Measurements from ENCODE around the gene CRYBA2.

CRYBA2 gene

DNA sequence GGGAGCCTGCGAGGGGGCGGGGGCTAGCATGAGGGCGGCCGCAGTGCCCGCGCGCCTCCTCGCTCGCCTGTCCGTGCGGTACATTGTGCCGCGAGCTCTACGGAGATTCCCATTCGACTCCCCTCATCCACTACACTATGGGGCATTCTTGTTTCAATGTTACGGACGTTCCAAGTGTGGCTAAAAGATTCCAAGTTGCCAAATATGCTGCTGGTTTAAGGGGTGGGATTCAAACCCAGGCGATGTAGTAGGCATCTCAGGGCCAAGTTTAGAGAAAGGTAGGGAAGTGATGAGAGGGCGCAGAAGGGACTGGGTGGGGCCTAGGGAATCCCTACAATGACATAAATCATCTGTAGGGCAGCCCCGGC, 10.0 kb upstream of the CRYBA2 start:
- Histone ChIP-seq H3K9me3 (ENCODE audit: insufficient read depth, low read depth, low read length) (no peaks in the 10 kb centered on the region; the same call in 1 of the 2 replicates), H3K4me3 (ENCODE audit: low read length) (peak overlapping the region; percentile 66; the same call in 1 of the 2 replicates), H3K27ac (ENCODE audit: low read length) (no peak overlapping the region), H3K27me3 (ENCODE audit: insufficient read depth, low read length) (peaks cover 95% of the 10 kb centered on the region), H3K36me3 (ENCODE audit: insufficient read depth, low read depth, low read length) (no peaks in the 10 kb centered on the region), H3K9ac (ENCODE audit: low read depth, low read length) (no peak overlapping the region), H3K4me1 (ENCODE audit: insufficient read depth, low read length) (peaks cover 7% of the 10 kb centered on the region; the same call in 1 of the 2 replicates)

DNA sequence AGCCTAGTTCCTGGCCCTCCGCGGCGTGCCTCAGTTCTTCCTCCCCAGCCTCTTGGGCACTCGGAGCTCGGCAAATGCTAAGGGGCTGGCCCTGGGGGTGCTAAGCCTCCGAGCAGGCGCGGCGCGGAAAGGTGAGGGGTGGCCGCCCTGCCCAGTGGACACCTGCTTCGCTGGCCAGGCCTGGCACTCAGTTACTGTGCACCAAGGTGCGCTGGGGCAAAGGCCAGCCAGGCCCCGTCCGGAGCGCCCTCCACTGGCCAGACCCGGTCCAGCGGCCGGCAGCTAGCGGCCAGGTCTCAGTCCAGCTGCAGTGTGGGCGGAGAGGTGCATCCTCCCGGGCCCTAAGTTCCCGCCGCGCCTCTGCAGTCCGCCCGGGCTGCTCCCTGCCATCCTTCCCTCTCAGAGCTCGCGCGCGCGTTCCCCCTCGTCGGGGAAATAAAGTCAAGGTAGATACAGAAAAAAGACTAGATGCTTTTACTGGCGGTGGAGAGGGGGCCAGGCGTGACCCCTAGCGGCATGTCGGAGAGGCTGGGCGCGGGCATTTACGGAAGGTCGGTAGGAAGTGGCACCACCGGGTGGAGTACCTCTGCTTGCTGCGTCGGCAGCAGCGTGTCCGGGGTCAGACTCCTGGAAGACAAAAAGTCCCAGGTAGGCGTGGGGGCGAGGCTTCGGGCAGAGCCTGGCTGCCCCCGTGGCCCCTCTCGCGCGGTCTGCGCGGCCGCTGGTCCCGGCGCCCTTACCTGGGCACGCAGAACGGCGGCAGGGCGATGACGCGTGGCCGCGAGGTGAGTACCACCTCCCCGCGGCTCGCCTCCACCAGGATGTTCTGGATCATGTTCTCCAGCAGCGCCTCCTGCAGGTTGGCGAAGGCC, 9.4 kb upstream of the CRYBA2 start:
- H3K27ac ChIP-seq (ENCODE audit: low read length) = no peak overlapping the region
- H3K9me3 ChIP-seq (ENCODE audit: insufficient read depth, low read depth, low read length) = no peaks in the 10 kb centered on the region; the same call in 1 of the 2 replicates
- H3K27me3 ChIP-seq (ENCODE audit: insufficient read depth, low read length) = peaks cover 98% of the 10 kb centered on the region
- peak overlapping the region; percentile 66 for H3K4me3 ChIP-seq (ENCODE audit: low read length)
- no peak overlapping the region for H3K9ac ChIP-seq (ENCODE audit: low read depth, low read length)
- H3K4me1 ChIP-seq (ENCODE audit: insufficient read depth, low read length) = peaks cover 7% of the 10 kb centered on the region; the same call in 1 of the 2 replicates
- no peaks in the 10 kb centered on the region for H3K36me3 ChIP-seq (ENCODE audit: insufficient read depth, low read depth, low read length)

DNA sequence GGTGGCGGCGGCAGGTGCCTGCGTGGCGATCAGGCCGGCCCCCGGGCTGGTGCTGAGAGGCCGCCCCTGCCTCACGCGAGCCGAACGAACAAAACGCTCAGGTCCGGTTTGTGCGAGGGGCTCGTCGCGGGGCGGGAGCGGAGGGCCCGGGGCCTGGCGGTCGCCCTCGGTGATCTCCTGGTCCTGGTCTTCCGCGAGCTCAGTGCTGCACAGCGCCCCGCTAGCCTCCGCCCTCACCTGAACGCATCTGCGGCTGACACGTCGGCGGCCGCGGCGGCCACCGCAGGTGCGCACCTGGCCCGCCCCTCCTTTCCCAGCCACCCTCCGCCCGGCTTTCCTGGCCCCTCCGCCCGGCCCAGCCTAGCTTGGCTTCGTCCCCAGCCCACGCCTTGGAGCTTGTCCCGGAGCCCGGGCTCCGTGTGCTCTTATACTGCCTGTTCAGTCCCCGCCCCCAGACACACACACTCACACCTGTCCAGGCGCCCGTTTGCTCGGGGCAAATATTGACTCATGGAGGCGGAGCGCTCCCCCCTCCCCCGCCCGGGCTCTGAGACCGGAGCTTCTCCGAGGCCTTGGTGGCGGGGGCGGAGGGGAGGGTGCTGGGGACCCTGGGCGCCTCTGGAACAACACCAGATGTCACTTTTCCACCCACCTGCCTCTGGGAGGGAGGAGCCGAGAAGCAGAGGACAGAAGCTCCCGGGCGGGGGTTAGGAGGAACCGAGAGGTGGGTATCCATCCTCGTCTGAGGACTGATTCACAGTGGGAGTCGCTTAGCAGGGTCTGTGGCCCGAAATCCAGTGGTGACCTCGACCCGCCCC, 8.6 kb upstream of the CRYBA2 start:
- H3K27ac ChIP-seq (ENCODE audit: low read length) = no peak overlapping the region
- no peaks in the 10 kb centered on the region; the same call in 1 of the 2 replicates for H3K9me3 ChIP-seq (ENCODE audit: insufficient read depth, low read depth, low read length)
- H3K9ac ChIP-seq (ENCODE audit: low read depth, low read length) = no peak overlapping the region
- peaks cover 99% of the 10 kb centered on the region for H3K27me3 ChIP-seq (ENCODE audit: insufficient read depth, low read length)
- no peak overlapping the region; the same call in 1 of the 2 replicates for H3K4me3 ChIP-seq (ENCODE audit: low read length)
- no peaks in the 10 kb centered on the region for H3K36me3 ChIP-seq (ENCODE audit: insufficient read depth, low read depth, low read length)
- peaks cover 7% of the 10 kb centered on the region; the same call in 1 of the 2 replicates for H3K4me1 ChIP-seq (ENCODE audit: insufficient read depth, low read length)

DNA sequence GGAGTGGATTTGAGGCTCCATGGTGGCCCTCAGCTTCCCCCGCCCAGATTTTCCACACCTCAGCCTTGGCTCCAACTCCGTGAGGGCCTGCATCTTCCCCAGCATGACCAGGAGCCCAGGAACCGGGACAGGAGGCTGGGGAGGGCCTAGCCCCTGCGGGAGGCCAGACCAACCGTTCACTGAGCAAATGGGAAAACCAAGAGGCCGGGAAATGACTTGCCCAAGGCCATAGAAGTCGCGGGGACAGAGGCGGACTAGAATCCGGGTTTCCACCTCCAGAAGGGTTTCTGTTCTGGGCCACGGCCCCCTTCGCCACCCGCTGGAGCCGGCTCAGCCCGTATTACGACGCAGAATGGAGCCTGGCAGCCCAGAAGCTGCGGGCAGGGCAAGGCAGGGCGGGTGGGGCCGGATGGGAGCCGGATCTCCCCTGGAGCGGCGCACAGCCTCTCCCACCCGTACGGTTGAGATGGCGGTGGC, 7.9 kb upstream of the CRYBA2 start:
- peaks cover 100% of the 10 kb centered on the region for H3K27me3 ChIP-seq (ENCODE audit: insufficient read depth, low read length)

DNA sequence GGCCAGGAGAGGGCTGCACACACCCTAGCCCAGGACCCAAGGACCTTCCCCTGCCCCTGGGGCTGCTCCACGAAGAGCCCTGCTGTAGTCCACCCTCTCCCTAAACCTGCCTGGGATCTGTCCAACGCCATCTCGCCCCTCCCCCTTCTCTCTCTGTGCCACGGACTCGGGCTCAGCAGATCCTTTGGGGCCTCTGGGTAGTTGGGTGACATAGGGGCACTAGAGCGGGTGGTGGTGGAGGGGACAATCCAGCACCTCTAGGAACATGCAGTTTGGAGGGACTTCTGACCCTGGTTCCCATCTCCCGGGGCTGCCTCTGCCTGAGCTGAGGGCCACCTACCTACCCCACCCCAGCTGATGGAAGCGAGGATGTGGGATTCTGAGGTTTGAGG, 7.3 kb upstream of the CRYBA2 start:
- Histone ChIP-seq H3K4me3 (ENCODE audit: low read length) (no peak overlapping the region), H3K27ac (ENCODE audit: low read length) (no peak overlapping the region), H3K4me1 (ENCODE audit: insufficient read depth, low read length) (peaks cover 7% of the 10 kb centered on the region; the same call in 1 of the 2 replicates), H3K36me3 (ENCODE audit: insufficient read depth, low read depth, low read length) (no peaks in the 10 kb centered on the region), H3K9ac (ENCODE audit: low read depth, low read length) (no peak overlapping the region), H3K9me3 (ENCODE audit: insufficient read depth, low read depth, low read length) (peaks cover under 1% of the 10 kb centered on the region; the same call in 1 of the 2 replicates), H3K27me3 (ENCODE audit: insufficient read depth, low read length) (peaks cover 100% of the 10 kb centered on the region)

More for the DNA sequence above, 7.9 kb upstream of the CRYBA2 start:
- Histone ChIP-seq H3K4me1 (ENCODE audit: insufficient read depth, low read length) (peaks cover 7% of the 10 kb centered on the region; the same call in 1 of the 2 replicates), H3K9me3 (ENCODE audit: insufficient read depth, low read depth, low read length) (no peaks in the 10 kb centered on the region; the same call in 1 of the 2 replicates), H3K27ac (ENCODE audit: low read length) (no peak overlapping the region), H3K4me3 (ENCODE audit: low read length) (no peak overlapping the region), H3K36me3 (ENCODE audit: insufficient read depth, low read depth, low read length) (no peaks in the 10 kb centered on the region), H3K9ac (ENCODE audit: low read depth, low read length) (no peak overlapping the region)

DNA sequence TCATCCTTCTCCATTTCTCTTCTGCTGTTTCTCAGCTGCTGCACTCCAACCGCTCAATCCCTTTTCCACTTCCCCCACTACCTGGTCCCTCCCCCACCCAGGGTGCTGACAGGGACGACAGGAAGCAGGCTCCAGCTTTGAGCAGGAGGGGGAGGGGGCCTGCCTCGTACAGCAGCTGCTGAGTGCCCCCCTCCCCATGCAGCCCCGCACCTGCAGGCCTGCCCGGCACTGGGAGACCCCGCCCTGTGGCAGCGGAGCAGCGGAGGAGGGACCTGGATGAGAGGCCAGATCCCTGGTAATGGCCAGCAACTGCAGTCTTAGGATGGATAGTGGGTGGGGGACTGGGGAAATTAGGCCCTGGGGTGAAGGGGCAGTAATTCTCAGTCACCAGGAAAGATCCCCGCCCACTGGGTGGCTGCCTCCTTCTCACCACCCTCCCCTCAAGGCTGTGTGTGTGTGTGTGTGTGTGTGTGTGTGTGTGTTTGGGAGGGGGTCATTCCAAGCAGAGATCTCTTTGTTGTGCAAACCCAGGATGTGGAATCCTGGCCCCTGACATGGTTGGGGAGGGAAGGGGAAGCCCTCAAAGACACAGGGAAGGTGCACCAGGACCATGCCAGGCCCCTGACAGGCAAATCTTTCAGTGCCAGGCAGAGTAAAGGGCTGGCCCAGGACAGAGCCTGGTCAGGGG, 6.8 kb upstream of the CRYBA2 start:
- H3K27ac ChIP-seq (ENCODE audit: low read length) = no peak overlapping the region
- H3K9me3 ChIP-seq (ENCODE audit: insufficient read depth, low read depth, low read length) = peaks cover 5% of the 10 kb centered on the region; the same call in 1 of the 2 replicates
- peaks cover 100% of the 10 kb centered on the region for H3K27me3 ChIP-seq (ENCODE audit: insufficient read depth, low read length)
- no peak overlapping the region; the same call in 1 of the 2 replicates for H3K4me3 ChIP-seq (ENCODE audit: low read length)
- peaks cover 7% of the 10 kb centered on the region; the same call in 1 of the 2 replicates for H3K4me1 ChIP-seq (ENCODE audit: insufficient read depth, low read length)
- H3K9ac ChIP-seq (ENCODE audit: low read depth, low read length) = no peak overlapping the region
- H3K36me3 ChIP-seq (ENCODE audit: insufficient read depth, low read depth, low read length) = no peaks in the 10 kb centered on the region

DNA sequence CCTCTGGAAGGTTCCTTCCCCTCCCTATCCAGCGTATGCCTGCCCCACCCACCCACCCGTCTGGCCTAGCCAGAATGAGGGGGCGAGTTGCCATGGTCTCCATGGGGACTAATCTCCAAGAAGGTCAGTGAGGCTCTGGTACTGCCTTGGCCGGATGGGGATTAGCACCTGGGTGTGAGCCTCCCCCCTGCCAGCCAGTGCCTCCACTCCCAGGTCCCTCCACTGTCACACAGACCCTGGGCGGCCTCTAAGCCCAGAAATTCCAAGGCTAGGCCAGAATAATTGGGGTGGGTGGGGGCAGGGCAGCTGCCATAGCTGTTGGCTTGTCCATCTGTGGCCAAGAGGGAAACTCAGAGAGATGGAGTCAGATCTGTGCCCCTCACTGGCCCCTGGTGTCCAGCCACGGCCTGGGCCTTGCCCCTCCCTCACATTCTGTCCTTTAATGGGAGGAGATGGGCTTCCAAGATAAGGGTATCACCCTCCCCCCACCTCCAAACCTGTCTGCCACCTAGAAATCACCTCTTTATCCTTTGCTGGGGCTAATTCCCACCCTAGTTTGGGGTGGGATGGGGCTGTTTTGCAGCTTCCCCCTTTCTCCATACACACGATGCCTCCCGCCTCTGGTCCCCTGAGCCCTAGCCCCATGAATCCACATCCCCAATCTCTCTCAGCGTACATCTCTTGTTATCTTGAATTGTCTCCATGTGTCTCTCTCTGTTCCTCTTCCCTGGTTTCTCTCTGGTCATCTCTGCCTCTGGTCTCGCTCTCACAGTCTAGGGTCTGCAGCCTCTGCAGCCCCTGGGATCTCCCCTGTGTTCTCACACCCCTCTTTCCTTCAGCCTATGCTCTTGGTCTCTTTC, 6.0 kb upstream of the CRYBA2 start:
- H3K9me3 ChIP-seq (ENCODE audit: insufficient read depth, low read depth, low read length) = peaks cover 5% of the 10 kb centered on the region; the same call in 1 of the 2 replicates
- H3K9ac ChIP-seq (ENCODE audit: low read depth, low read length) = no peak overlapping the region
- no peaks in the 10 kb centered on the region for H3K36me3 ChIP-seq (ENCODE audit: insufficient read depth, low read depth, low read length)
- peaks cover 7% of the 10 kb centered on the region; the same call in 1 of the 2 replicates for H3K4me1 ChIP-seq (ENCODE audit: insufficient read depth, low read length)
- H3K27me3 ChIP-seq (ENCODE audit: insufficient read depth, low read length) = peaks cover 100% of the 10 kb centered on the region
- H3K4me3 ChIP-seq (ENCODE audit: low read length) = no peak overlapping the region; the same call in 1 of the 2 replicates
- no peak overlapping the region for H3K27ac ChIP-seq (ENCODE audit: low read length)

DNA sequence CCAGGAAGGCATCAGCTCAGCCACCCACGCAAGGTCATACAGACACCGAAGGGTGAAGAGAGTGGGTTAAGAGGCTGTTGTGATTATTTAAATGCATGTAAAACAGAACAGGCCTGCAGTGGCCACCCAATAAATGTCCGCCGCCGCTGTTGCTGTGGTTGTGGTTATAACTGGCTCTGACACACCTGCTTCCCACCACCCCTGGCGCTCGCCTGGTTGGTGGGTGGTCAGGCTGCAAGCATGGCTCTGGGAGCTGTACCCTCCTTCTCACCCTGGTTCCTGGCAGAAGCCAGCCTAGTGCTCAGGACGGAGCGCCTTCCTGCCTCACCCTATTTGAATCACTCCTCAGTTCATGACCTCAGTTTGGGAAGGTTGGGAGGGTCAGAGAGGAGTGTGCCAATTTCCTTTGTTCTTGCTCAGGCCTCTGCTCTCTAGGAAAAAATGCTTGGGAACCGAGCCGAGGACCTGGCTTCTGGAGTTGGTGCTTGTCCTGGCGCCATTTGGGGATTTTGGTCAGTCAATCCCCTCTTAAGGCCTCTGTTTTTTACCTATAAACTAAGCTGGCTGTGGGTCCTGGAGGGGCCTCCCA, 5.3 kb upstream of the CRYBA2 start:
- Histone ChIP-seq H3K36me3 (ENCODE audit: insufficient read depth, low read depth, low read length) (no peaks in the 10 kb centered on the region), H3K27ac (ENCODE audit: low read length) (no peak overlapping the region), H3K9me3 (ENCODE audit: insufficient read depth, low read depth, low read length) (peaks cover 5% of the 10 kb centered on the region; the same call in 1 of the 2 replicates), H3K9ac (ENCODE audit: low read depth, low read length) (no peak overlapping the region), H3K27me3 (ENCODE audit: insufficient read depth, low read length) (peaks cover 100% of the 10 kb centered on the region), H3K4me1 (ENCODE audit: insufficient read depth, low read length) (peaks cover 9% of the 10 kb centered on the region; the same call in 1 of the 2 replicates), H3K4me3 (ENCODE audit: low read length) (no peak overlapping the region)

DNA sequence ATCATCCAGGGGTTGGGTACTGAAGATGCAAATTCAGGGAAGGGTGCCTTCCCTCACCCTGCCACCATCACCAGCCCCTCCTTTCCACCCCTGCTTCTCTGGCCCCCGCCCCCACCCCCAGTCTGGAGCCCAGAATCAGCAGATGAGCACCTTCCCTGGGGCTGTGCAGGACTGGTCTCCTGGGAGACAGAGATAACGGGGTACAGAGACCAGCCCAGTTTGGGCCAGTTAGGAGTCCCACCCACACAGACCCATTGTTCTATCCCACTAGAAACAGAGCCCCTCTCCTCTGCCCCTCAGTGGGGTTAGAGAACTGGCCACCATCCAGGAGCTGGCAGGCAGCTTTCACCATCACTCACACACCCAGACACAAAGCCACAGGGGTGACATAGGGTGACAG, 4.5 kb upstream of the CRYBA2 start:
- H3K27ac ChIP-seq (ENCODE audit: low read length) = no peak overlapping the region
- H3K9me3 ChIP-seq (ENCODE audit: insufficient read depth, low read depth, low read length) = peaks cover 5% of the 10 kb centered on the region; the same call in 1 of the 2 replicates
- H3K27me3 ChIP-seq (ENCODE audit: insufficient read depth, low read length) = peaks cover 100% of the 10 kb centered on the region
- H3K4me1 ChIP-seq (ENCODE audit: insufficient read depth, low read length) = peaks cover 9% of the 10 kb centered on the region; the same call in 1 of the 2 replicates
- no peaks in the 10 kb centered on the region for H3K36me3 ChIP-seq (ENCODE audit: insufficient read depth, low read depth, low read length)
- no peak overlapping the region for H3K4me3 ChIP-seq (ENCODE audit: low read length)
- H3K9ac ChIP-seq (ENCODE audit: low read depth, low read length) = no peak overlapping the region

DNA sequence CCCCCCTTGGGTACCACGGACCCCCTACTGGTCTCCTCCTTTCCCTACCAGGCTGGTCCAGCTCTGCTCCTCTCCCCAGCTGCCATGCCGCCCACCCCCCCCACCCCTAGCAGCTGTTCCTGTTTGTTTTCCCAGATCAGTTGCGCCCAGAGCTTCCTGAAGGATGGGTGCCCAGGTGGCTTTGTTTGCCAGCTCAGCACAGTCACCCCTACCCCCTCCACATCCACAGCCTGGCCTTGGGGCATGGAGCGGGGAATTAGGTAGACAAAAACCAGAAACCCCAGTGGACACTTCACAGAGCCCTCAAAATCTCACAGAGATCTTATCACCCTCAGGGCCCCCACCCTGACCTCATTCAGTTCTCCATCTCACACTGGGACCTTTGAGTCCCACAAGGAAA, 3.7 kb upstream of the CRYBA2 start:
- Histone ChIP-seq H3K27ac (ENCODE audit: low read length) (no peak overlapping the region), H3K9me3 (ENCODE audit: insufficient read depth, low read depth, low read length) (peaks cover 5% of the 10 kb centered on the region; the same call in 1 of the 2 replicates), H3K36me3 (ENCODE audit: insufficient read depth, low read depth, low read length) (no peaks in the 10 kb centered on the region), H3K27me3 (ENCODE audit: insufficient read depth, low read length) (peaks cover 100% of the 10 kb centered on the region), H3K9ac (ENCODE audit: low read depth, low read length) (no peak overlapping the region), H3K4me3 (ENCODE audit: low read length) (no peak overlapping the region), H3K4me1 (ENCODE audit: insufficient read depth, low read length) (peaks cover 9% of the 10 kb centered on the region; the same call in 1 of the 2 replicates)
